ENCODE data around the gene CERT1. TPM values are rescaled to one million over a fixed set of nuclear protein-coding genes. Genes with fewer than 3 reads are reported as not detected.
"Not testable (repeated sequence)": the region's sequence is repeated elsewhere in the genome, so short reads cannot be mapped to it uniquely, and the experiment has no call there.

Gene CERT1
- total and polyA plus RNA-seq, 2 experiments from 2014 or later: 15.6 to 42.0 TPM

GRCh38 chr5:75336615-75337336 lies 174.7 kb downstream of the CERT1 start, which contains the start of gene HMGCR:
Gene HMGCR (plus strand): TSS chr5:75337220. CDS start chr5:75342606, 5,386 bp downstream.
- Histone ChIP-seq H3K4me1 (ENCODE audit: insufficient read depth) (peaks cover 32% of the 10 kb centered on the region), H3K9me2 (replicated peaks; ENCODE audit: insufficient read depth) (no peaks in the 10 kb centered on the region), H3K79me2 (peaks cover 43% of the 10 kb centered on the region), H3K27me3 (no peaks in the 10 kb centered on the region), H3K4me3 (peak within 1 kb of the TSS; percentile 61), H3K27ac (peak within 1 kb of the TSS; percentile 95), H4K20me1 (ENCODE audit: insufficient read depth, poor library complexity, severe bottlenecking) (peaks cover 40% of the 10 kb centered on the region), H3K4me2 (peak within 1 kb of the TSS; percentile 86), H3K36me3 (replicated peaks; ENCODE audit: insufficient read depth, low read depth) (no peaks in the 10 kb centered on the region), H3K9me3 (ENCODE audit: low read depth) (no peaks in the 10 kb centered on the region), H2AFZ (peak within 1 kb of the TSS; percentile 76)
- peak; percentile 99 for DNase-seq (ENCODE audit: low spot score)
- peak; percentile 34 for TF ChIP-seq CTCF (IDR thresholded peaks at IDR 0.05; ENCODE audit: poor library complexity)
- no peak for TF ChIP-seq EZH2 (IDR thresholded peaks at IDR 0.05; ENCODE audit: borderline replicate concordance)
- TF ChIP-seq EZH2phosphoT487 (IDR thresholded peaks at IDR 0.05; ENCODE audit: low read depth, severe bottlenecking, unreplicated experiment): no peak
- WGBS (ENCODE audit: low lambda C conversion rate, missing lambda C conversion rate): under 1% methylated on average over 55 of the region's 56 CpGs

- no peak for TF ChIP-seq EZH2 (IDR thresholded peaks at IDR 0.05; ENCODE audit: borderline replicate concordance)
- TF ChIP-seq CTCF (IDR thresholded peaks at IDR 0.05; ENCODE audit: poor library complexity): peak; percentile 34
- H4K20me1 ChIP-seq (ENCODE audit: insufficient read depth, poor library complexity, severe bottlenecking): peaks cover 33% of the 10 kb centered on the region
- H3K36me3 ChIP-seq (replicated peaks; ENCODE audit: insufficient read depth, low read depth): no peaks in the 10 kb centered on the region
- no peaks in the 10 kb centered on the region for H3K9me2 ChIP-seq (replicated peaks; ENCODE audit: insufficient read depth)
- H3K9me3 ChIP-seq (ENCODE audit: low read depth): no peaks in the 10 kb centered on the region
- no peaks in the 10 kb centered on the region for H3K27me3 ChIP-seq
- H3K4me2 ChIP-seq: peak overlapping the region; percentile 76
- peak overlapping the region; percentile 40 for H3K4me3 ChIP-seq
- WGBS (ENCODE audit: low lambda C conversion rate, missing lambda C conversion rate): 14% methylated on average over 12 of the region's 12 CpGs
- peak overlapping the region; percentile 92 for H3K27ac ChIP-seq
- H3K79me2 ChIP-seq: peaks cover 37% of the 10 kb centered on the region
- H3K4me1 ChIP-seq (ENCODE audit: insufficient read depth): peaks cover 31% of the 10 kb centered on the region
- peak; percentile 79 for DNase-seq (ENCODE audit: low spot score)
- H2AFZ ChIP-seq: peak overlapping the region; percentile 76
Measured at GRCh38 chr5:75335952-75336614, 175.3 kb downstream of the CERT1 start.

- Histone ChIP-seq H3K27ac (peak overlapping the region; percentile 92), H2AFZ (no peak overlapping the region), H3K27me3 (no peaks in the 10 kb centered on the region), H3K79me2 (peaks cover 31% of the 10 kb centered on the region), H3K4me2 (peak overlapping the region; percentile 76), H3K9me2 (replicated peaks; ENCODE audit: insufficient read depth) (no peaks in the 10 kb centered on the region), H3K9me3 (ENCODE audit: low read depth) (no peaks in the 10 kb centered on the region), H3K36me3 (replicated peaks; ENCODE audit: insufficient read depth, low read depth) (no peaks in the 10 kb centered on the region), H3K4me3 (no peak overlapping the region), H3K4me1 (ENCODE audit: insufficient read depth) (peaks cover 25% of the 10 kb centered on the region), H4K20me1 (ENCODE audit: insufficient read depth, poor library complexity, severe bottlenecking) (peaks cover 27% of the 10 kb centered on the region)
- TF ChIP-seq CTCF (IDR thresholded peaks at IDR 0.05; ENCODE audit: poor library complexity) (no peak), EZH2 (IDR thresholded peaks at IDR 0.05; ENCODE audit: borderline replicate concordance) (no peak), EZH2phosphoT487 (IDR thresholded peaks at IDR 0.05; ENCODE audit: low read depth, severe bottlenecking, unreplicated experiment) (no peak)
- DNase-seq (ENCODE audit: low spot score): no peak
- 83% methylated on average over 2 of the region's 2 CpGs for WGBS (ENCODE audit: low lambda C conversion rate, missing lambda C conversion rate)
Measured at GRCh38 chr5:75335486-75335885, 175.9 kb downstream of the CERT1 start.

- H4K20me1 ChIP-seq (ENCODE audit: insufficient read depth, poor library complexity, severe bottlenecking): peaks cover 16% of the 10 kb centered on the region
- not testable (repeated sequence) for DNase-seq (ENCODE audit: low spot score)
Measured at GRCh38 chr5:75334413-75334812, 177.0 kb downstream of the CERT1 start.

GRCh38 chr5:75333759-75334158 lies 177.7 kb downstream of the CERT1 start:
- H4K20me1 ChIP-seq (ENCODE audit: insufficient read depth, poor library complexity, severe bottlenecking): peaks cover 12% of the 10 kb centered on the region
- H3K79me2 ChIP-seq: peaks cover 16% of the 10 kb centered on the region
- DNase-seq (ENCODE audit: low spot score); H3K9me3 ChIP-seq (ENCODE audit: low read depth); H3K36me3 ChIP-seq (replicated peaks; ENCODE audit: insufficient read depth, low read depth); H3K4me3 ChIP-seq; H3K9me2 ChIP-seq (replicated peaks; ENCODE audit: insufficient read depth); H3K27ac ChIP-seq; H2AFZ ChIP-seq; H3K27me3 ChIP-seq; H3K4me2 ChIP-seq: not testable (repeated sequence)
- peaks cover 16% of the 10 kb centered on the region for H3K4me1 ChIP-seq (ENCODE audit: insufficient read depth)
- WGBS (ENCODE audit: low lambda C conversion rate, missing lambda C conversion rate): 99% methylated on average over 16 of the region's 23 CpGs

More at GRCh38 chr5:75334413-75334812, 177.0 kb downstream of the CERT1 start:
- H3K9me2 ChIP-seq (replicated peaks; ENCODE audit: insufficient read depth); H3K27ac ChIP-seq; H3K4me2 ChIP-seq; H3K27me3 ChIP-seq; H2AFZ ChIP-seq; H3K9me3 ChIP-seq (ENCODE audit: low read depth); H3K4me3 ChIP-seq; H3K36me3 ChIP-seq (replicated peaks; ENCODE audit: insufficient read depth, low read depth): not testable (repeated sequence)
- Histone ChIP-seq H3K79me2 (peaks cover 20% of the 10 kb centered on the region), H3K4me1 (ENCODE audit: insufficient read depth) (peaks cover 16% of the 10 kb centered on the region)
- WGBS (ENCODE audit: low lambda C conversion rate, missing lambda C conversion rate): 94% methylated on average over 10 of the region's 10 CpGs
